GM18507 (cell line): ENCODE results near the gene METTL13.
"Not testable (repeated sequence)": the region's sequence is repeated elsewhere in the genome, so short reads cannot be mapped to it uniquely, and the experiment has no call there.

Source experiments
- DNase-seq: peaks from one replicate; pipeline ENCODE4 v3.0.0; 2011; ENCODE audit warnings: low read depth; ENCODE audit not compliant: insufficient read length; ENCODE audit errors: extremely low spot score
- FAIRE-seq: peaks from 2 replicates; lab custom pipeline; 2011; peaks lifted over from hg19 to GRCh38; lab: Jason Lieb, UNC

METTL13 gene

DNA sequence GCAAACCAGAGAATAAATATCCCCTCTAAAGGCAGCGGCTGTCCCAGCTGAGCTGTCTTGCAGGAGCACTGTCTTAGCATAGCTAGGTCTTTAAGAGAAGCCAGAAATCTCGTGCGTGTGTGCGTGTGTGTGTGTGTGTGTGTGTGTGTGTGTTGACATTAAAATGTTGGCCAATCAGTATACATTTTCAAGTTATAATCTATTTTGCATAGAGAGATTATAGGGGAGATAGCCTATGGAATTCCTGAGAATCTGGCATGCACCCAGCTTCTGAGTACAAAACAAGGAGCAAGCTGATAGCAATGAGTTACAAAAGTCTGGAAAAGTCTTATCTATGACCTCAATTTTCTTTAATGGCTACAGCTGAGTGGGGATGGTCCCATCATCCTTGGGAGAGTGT is 17.7 kb downstream of the METTL13 start:
- FAIRE-seq: no peak
- DNase-seq: no peak

DNA sequence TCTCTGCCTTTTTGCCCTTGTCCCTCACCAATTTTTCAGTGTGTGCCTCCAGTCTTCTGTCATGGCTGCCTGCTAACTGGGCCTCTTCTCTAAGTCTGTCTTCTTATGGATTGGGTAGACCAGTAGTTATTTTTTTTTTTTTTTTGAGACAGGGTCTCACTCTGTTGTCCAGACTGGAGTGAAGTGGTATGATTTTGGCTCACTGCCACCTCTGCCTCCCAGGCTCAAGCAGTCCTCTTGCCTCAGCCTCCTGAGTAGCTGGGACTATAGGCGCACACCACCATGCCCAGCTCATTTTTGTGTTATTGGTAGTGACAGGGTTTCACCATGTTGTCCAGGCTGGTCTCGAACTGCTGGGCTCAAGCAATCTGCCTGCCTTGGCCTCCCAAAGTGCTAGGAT is 18.2 kb downstream of the METTL13 start:
- not testable (repeated sequence) for DNase-seq, FAIRE-seq

- no peak for DNase-seq
- no peak for FAIRE-seq
These were observed 18.9 kb downstream of the METTL13 start for GRCh38 chr1:171800342-171800741.

DNA sequence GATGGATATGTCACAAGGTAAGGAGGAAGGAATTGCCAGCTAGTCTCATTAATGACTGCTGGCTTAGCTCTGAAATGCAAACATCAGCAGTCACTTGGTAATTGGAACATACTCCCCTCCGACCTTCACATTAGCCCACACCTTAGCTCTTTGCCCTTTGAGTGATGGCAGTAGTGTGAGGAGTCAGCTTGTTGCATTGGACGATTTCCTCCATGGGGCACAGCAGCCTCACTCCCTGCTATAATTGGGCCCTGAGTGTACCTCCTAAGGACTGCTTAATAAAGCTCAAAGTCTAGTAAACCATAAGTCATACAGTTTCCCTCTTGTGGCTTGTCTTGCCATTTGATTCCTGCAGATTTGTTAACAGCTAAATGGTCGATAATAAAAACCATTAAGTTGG is 19.4 kb downstream of the METTL13 start:
- FAIRE-seq (no peak), DNase-seq (no peak)

DNA sequence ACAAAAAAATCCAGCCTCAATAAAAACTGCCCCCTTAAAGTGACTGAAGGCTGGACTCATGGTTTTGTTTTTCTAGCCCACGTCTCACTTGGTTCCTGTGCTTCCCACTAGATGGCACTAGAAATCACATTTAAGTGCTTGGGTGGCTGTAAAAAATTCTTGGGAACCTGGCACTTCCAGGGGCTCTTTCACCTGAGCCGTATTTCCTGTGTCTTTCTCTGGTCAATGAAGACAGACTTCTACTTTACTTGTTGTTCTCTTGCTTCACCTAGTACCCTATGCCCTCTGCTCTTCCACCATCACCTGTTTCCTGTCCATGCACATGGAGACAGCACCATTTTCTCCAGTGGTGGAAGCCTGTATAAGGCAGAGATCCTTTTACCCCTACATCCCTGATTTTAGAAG is 20.0 kb downstream of the METTL13 start:
- FAIRE-seq: peak; percentile 74
- peak; percentile 18 for DNase-seq

DNA sequence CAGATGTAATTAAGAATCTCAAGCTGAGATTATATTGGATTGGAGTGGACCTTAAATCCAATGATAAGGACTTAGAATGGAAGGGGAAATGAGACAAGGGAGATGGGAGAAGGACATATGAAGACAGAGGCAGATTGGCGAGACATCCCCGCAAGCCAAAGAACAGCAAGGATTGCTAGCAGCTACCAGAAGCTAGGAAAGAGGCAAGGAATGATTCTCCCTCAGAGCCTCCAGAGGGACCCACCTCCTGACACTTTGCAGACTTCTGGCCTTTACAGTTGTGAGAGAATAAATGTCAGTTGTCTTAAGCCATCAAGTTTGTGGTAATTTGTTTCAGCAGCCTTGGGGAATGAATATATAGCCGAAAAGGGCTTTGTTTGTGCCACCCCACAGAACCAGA is 20.7 kb downstream of the METTL13 start:
- DNase-seq (no peak), FAIRE-seq (no peak)

DNA sequence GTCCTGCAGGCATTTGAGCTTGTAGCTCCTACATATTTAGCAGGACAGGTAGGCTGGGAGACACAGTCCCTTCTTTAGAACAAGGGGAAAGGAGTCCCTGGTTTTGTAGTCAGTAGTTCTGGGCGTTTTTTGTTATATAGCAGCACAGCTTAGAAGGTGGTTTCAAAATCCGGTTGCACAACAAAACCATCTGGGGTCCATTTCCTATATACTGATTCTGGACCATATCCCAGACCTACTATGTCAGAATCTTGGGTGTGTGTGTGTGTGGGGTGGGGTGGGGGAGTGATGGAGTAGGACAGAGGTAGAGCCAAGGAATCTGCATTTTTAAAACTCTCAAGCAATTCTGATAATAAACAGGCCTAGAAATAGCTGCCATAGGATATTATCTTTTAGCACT is 21.6 kb downstream of the METTL13 start:
- DNase-seq (no peak), FAIRE-seq (no peak)

DNA sequence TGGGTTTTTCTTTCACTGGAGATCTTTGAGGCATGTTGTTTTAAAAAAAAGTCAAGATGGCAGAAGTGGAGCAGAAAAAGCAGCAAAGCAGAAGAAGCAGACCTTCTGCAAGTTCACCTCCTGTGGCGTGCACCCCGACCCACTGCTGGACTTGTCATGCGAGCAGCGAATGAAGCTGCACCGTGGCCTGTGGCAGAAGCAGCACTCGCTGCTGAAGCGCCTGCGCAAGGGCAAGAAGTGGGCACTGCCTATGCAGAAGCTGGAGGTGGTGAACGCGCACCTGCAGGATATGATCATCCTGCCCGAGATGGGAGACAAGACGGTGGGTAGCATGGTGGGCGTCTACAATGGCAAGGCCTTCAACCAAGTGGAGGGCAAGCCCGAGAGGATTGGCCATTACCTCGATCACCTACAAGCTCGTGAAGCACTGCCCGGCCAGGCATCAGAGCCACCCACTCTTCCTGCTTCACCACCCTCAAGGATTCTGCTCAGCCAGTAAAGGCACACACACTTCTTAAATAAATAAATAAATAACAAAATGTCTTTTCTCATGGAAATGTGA is 22.1 kb downstream of the METTL13 start:
- DNase-seq (no peak), FAIRE-seq (no peak)

- DNase-seq (peak; percentile 29), FAIRE-seq (peak; percentile 69)
These were observed 24.1 kb downstream of the METTL13 start for GRCh38 chr1:171805395-171806115.

DNA sequence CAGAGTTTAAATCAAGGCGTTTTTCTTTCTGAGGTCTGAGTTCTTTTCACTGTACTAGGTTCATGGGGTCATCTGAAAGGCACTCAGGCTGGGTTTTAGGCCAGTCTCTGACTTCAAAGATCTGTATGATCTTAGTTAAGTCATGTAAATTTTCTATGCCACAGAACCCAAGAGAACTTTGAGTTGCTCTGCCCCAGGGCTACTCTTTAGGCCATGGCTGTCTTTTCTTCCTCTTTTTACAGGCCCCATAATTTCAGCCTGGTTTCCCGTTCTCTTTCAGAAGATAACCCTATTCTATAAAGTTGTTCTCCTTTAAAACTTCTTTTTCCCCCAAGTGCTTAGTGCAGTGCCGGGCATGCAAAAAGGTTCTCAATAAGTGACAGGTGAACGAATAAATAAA is 26.1 kb downstream of the METTL13 start:
- no peak for DNase-seq

GRCh38 chr1:171809834-171810233 is 28.4 kb downstream of the METTL13 start:
- FAIRE-seq (no peak), DNase-seq (no peak)

More for the DNA sequence above, 26.1 kb downstream of the METTL13 start:
- FAIRE-seq: no peak

- no peak for DNase-seq
- FAIRE-seq: no peak
These were observed 30.2 kb downstream of the METTL13 start for GRCh38 chr1:171811672-171812071.

GRCh38 chr1:171814692-171815091 is 33.2 kb downstream of the METTL13 start:
- DNase-seq (no peak), FAIRE-seq (no peak)

DNA sequence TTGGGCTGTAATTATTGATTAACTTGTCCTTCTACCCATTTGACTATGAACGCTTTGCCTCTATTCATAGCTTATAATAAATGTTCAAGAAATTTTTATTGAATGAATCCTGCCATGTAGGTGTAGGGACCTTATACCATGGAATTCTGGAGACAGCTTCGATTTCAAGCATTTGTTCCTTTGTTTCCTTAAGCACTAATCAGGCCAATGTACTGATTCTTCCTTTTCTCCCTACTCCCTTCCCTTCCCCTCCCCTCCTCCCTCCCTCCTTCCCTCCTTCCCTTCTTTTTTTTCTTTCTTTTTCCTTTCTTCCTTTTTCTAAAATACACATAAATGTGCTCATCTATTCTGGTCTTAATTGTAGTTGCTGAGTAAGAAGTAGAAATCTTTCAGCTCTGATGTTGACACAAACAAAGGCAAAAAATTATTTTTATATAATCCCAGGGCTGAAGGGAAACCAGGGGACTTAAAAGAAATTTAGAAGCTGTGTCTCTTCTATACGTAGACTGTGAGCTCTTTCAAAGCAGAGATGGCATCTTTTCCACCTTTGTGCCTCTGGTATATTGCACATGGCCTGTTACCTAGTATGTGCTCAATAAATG is 34.9 kb downstream of the METTL13 start:
- DNase-seq (no peak), FAIRE-seq (no peak)

- FAIRE-seq (no peak), DNase-seq (no peak)
These were observed 36.2 kb downstream of the METTL13 start for GRCh38 chr1:171817511-171818265.

DNA sequence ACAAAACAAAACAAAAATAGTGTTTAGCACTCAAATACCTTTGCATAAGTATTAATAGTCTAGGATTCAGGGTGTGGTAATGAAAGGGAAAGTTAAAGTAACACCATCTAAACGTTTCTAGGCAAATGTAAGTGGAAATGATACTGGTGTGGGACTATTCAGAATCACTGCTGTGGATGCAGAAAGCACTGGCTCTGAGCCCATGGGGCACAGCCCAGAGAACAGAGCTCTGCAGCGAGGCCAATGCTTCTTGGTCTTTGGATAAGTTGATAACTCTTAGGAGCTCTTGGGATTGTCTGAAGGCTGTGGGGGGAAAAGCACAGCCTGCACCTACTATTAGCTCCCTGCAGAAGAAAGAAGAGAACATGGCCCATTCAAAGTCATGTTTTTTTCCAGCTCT is 38.5 kb downstream of the METTL13 start:
- DNase-seq (no peak), FAIRE-seq (no peak)

DNA sequence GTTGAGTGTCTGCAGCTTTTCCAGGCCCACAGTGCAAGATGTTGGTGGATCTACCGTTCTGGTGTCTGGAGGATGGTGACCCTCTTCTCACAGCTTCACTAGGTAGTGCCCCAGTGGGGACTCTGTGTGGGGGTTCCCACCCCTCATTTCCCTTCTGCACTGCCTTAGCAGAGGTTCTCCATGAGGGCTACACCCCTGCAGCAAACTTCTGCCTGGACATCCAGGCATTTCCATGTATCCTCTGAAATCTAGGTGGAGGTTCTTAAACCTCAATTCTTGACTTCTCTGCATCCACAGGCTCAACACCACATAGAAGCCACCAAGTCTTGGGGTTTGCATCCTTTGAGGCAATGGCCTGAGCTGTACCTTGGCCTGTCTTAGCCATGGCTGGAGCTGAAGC is 45.5 kb downstream of the METTL13 start:
- FAIRE-seq: no peak
- DNase-seq: no peak

- DNase-seq (no peak), FAIRE-seq (no peak)
These were observed 47.3 kb downstream of the METTL13 start for GRCh38 chr1:171828794-171829193.

DNA sequence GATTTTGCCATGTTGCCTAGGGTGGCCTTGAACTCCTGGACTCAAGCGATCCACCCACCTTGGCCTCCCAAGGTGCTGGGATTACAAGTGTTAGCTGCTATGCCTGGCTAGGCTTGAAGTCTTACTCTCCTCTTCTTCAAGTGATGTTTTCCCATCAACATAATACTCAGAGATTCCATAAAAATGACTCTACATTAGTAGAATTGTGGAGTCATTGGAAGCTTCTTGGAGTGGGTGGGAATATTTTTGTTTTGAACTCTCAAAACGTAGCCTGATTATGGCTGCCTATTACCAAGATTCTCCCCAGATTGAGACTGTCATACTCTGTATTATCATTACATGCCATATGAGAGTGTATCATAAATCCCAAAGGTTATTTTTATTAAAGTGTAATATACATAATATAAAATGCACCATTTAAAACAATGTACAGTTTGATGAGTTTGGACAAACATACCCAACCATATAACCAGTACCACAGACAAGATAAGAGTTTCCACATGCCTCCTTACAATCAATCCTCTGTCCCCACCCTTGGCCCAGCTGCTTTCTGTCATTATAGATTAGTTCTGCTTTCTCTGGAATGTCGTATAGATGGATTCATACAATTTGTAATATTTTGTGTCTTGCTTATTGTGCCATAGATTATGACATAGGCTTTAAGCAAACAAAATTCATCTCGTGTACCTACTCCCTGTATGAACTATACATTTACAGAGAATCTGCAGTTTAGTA is 51.8 kb downstream of the METTL13 start:
- no peak for FAIRE-seq
- DNase-seq: no peak

DNA sequence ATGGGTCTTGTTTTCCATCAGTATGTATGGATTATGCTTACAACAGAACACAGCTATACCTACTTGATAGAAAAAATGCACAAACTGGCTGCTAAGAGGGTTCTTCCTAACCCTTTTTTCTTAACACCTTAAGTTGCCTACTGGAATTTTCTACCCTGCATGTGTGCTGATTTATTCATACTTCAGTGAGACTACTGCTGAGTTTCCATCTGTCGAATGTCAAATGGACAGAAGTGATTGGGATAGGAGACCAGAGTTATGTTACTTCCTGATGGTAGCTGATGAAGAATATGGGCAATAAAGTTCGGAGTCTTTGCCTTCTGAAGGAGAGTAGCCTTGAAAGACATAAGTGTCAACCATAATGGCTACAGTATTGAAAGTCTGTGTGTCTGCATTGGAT is 53.4 kb downstream of the METTL13 start:
- no peak for DNase-seq
- FAIRE-seq: no peak
